Stimulated activated effector memory CD8-positive, alpha-beta T cell treated with anti-CD3 and anti-CD28 coated beads, Interleukin-12 subunit alpha, Interleukin-12 subunit beta, amount 100 ng/mL, for 72 hours (primary cell): ENCODE data around the gene DDX3X.
"Not testable (repeated sequence)": the region's sequence is repeated elsewhere in the genome, so short reads cannot be mapped to it uniquely, and the experiment has no call there.

Source experiments
- ATAC-seq: fragments of 150-1000 bp; cut with Tn5 transposase; 2 replicates; pipeline ENCODE4 v1.10.0; 2021
- DNase-seq, 2 donors: peaks; one replicate each; pipeline ENCODE4 v3.0.0; 2021 to 2022; ENCODE audit warnings: low spot score in 2 of 2
- H3K27ac Mint-ChIP-seq: one replicate; pipeline ENCODE4 v1.8.0; 2022; ENCODE audit warnings: mild to moderate bottlenecking, mixed read lengths
- H3K36me3 Mint-ChIP-seq: one replicate; pipeline ENCODE4 v1.8.0; 2022; ENCODE audit warnings: mild to moderate bottlenecking, mixed read lengths
- H3K4me1 Mint-ChIP-seq: one replicate; pipeline ENCODE4 v1.8.0; 2022; ENCODE audit warnings: mixed read lengths
- H3K4me3 Mint-ChIP-seq: one replicate; pipeline ENCODE4 v1.8.0; 2022; ENCODE audit warnings: mild to moderate bottlenecking, mixed read lengths
- H3K9me3 Mint-ChIP-seq: one replicate; pipeline ENCODE4 v1.8.0; 2022; ENCODE audit warnings: mixed read lengths

The DDX3X gene

DNA sequence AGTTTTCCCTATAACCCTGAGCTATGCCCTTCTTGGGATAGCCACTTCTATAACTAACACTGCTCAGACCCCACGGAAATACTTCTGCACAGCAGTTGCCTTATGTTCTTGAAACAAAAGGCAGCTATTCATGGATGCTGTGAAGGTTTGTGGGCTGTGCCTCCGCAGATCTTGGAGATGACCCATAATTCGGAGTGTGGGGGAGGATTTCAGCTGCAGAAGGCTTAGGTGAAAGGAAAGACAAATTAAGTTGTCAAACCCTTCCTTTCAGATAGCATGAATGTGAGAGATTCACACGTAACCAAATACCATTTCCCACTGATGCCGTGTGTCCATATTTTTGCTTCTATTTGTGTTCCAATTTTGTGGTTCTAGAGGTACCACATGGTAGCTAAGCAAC, 75.0 kb downstream of the DDX3X start:
- Mint-ChIP-seq H3K9me3 (no peaks in the 10 kb centered on the region), H3K36me3 (no peaks in the 10 kb centered on the region), H3K4me1 (no peaks in the 10 kb centered on the region), H3K27ac (no peak overlapping the region), H3K4me3 (no peak overlapping the region)
- ATAC-seq (no peak), DNase-seq (no peak)

GRCh38 chrX:41411222-41411621, 77.3 kb downstream of the DDX3X start:
- H3K36me3 Mint-ChIP-seq, H3K4me3 Mint-ChIP-seq, ATAC-seq, H3K27ac Mint-ChIP-seq, H3K9me3 Mint-ChIP-seq, H3K4me1 Mint-ChIP-seq, DNase-seq: not testable (repeated sequence)

DNA sequence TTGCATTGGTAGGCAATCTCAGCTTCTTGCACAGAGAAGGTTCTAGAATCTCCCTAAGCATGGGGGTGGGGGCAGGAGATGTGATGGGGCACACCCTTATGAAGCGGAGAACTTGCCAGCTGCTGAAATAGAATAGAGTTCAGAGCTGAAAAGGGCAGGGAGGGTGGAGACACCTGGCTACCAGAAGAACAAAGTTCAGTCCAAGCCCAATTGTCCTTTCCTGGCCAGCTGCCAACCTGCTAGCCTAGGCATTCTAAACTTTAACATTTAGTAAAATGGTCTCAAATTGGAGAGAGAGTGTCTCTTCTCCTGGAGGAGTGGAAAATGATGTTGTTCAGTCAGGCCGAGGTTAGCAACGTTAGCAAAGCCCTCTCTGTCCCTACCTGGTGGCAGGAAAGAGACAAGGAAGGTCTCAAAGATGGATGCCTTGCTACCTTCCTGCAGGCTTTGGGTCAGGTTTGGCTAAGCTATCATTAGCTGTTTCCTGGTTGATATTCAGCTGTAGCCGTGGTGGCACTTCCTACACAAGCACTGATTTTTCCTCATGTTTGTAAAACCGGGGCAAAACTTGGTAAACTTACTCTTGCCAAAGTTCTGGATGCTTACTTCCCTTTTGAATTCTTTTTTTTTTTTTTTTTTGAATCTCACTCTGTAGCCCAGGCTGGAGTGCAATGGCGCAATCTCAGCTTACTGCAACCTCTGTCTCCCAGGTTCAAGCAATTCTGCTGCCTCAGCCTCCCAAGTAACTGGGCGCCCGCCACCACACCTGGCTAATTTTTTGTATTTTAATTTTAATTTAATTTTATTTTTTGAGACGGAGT, 78.5 kb downstream of the DDX3X start:
- no peaks in the 10 kb centered on the region for H3K4me1 Mint-ChIP-seq
- DNase-seq, result no peak
- no peak overlapping the region for H3K4me3 Mint-ChIP-seq
- H3K27ac Mint-ChIP-seq, result no peak overlapping the region
- no peaks in the 10 kb centered on the region for H3K9me3 Mint-ChIP-seq
- ATAC-seq, result no peak
- no peaks in the 10 kb centered on the region for H3K36me3 Mint-ChIP-seq
